Measurements from ENCODE around the gene SAMD13.

SAMD13 gene, protein sequence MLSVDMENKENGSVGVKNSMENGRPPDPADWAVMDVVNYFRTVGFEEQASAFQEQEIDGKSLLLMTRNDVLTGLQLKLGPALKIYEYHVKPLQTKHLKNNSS

DNA sequence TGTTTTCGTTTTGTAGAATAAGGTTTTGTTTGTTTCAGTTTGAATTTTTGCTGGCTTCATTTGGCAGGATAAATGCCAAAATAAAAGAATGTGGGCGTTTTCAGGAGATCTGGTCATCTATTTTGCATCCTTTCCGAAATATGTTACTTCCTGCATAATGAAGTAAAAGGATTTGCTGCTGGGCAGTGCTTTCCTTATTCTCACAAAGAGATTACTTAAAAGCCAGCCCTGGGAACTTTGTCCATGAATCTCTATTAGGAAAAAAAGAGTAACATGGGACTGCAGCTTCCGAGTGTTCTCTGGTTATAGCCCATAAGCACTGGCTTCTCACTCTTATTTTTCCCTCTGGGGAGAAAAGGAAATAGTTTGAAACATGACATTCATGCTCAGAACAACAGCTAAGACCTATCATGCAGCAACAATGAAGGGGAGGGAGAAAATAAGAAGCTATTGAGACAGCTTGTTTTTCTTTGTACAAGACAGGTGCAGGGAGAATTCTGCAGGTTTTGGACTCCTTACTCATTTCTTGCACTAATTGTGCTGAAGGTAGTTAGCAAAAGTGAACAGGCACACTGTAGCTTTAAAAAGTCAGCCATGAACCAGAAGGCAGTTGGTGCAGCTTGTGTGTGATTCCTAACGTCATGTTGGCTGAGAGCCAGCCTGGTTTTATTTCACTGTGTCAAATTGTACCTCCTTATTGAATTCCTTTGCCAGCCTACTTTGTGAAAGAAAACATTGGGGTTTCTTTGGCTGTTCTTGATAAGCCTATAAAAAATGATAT is at the start of gene SAMD13:
TSS of gene SAMD13 (plus strand) at position 705 of the 781 bp plus-strand sequence. CDS start 1,527 bp downstream, outside the sequence.
- peak; percentile 53 for DNase-seq (ENCODE audit: low spot score)

DNA sequence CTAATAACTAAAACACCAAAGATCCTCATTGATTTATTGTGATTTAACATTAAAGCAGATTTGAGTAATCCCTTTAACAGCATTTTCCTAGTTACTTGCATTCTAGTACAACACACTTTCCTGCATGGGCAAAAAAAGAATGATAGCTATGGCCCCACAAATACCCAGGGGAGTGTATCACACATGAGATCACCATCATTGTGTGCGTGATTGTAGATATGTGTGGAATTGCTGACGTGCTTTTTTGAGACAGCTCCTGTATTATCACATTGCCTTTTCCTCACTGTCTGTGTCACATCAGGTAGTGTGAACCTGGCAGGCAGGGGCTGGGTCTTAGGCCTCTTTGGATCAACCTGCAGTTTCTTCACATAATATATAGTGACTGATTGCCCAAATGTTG is 48.5 kb upstream of the SAMD13 start:
- DNase-seq (ENCODE audit: low spot score) = no peak

DNA sequence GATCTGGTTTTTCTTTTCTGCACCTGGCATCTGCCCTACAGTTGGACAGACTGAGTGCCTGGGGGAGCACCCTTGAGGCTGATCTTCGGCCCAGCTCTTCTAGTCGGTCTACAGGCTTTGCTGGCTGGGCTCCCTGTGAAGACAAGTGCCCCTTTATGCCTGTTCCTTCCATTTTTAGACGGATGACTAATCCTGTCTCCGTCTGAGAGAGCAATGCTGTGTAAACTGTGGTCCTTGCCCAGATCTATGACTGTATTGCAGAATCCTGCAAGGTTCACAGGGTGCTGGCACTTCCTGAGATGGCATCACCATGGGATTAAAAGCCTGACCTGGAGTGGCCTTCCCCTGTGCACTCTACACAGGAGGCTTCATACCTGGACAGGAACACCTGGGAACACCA is 47.6 kb upstream of the SAMD13 start:
- DNase-seq (ENCODE audit: low spot score) = peak; percentile 90

DNA sequence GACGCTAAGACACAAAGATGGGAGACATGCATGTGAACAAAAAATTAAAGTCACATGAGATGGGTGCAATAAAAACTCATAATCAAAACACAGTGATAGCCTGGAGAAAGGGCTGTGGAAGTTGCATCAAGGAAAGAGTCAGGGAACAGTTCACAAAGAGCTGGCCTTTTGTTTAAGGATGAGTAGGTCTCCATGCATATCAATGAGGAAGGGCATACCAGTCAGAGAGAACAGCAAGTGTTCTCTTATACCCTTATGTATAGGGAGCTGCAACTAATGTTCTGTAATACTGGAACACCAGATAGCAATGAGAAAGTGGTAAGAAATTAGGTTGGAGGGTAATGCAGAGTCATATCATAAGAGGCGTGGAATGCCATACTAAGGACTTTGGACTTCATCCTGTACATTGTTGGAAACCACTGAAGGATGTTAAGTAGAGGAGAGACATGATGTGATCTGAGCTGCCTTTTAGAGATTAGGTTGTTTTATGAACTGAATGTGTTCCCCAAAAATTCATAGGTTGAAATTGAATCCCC is 46.7 kb upstream of the SAMD13 start:
- DNase-seq (ENCODE audit: low spot score) = peak; percentile 32

DNA sequence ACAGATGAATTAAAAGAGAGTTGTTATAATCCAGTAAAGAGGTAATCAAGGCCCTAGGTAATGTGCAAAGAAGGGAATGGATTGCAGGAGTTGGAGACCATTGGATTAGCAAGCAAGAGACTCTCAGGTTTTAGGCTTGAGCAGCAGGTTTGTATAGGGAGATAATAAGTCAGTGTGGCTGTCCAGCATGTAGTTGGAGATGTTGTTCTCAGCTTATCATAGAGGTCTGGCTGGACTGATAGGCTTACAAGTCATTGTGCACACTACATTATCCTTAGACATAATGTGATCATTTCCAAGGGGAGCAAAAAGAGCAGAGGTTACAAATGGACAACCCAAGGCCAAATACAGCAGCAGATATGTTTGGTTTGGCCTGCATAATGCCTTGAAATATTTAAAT is 45.9 kb upstream of the SAMD13 start:
- DNase-seq (ENCODE audit: low spot score) = no peak

DNA sequence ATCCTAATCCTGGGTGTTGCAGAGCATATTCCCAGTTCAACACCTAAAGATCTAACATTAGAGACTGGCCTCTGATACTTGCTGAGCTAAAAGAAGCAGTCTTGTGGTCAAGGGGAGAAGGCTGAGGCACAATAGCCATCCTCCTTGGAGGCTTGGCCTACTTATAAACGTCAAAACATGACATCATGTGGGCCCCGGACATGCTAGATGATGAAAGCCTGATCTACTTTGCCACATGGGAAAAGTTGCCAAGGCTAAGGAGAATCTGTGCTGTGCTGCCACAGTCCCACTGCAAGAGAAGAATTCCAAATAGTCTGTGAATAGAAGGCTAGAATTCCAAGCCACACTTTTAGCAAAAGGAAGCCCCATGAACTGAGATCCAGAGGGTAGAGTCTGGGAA is 43.9 kb upstream of the SAMD13 start:
- no peak for DNase-seq (ENCODE audit: low spot score)

DNA sequence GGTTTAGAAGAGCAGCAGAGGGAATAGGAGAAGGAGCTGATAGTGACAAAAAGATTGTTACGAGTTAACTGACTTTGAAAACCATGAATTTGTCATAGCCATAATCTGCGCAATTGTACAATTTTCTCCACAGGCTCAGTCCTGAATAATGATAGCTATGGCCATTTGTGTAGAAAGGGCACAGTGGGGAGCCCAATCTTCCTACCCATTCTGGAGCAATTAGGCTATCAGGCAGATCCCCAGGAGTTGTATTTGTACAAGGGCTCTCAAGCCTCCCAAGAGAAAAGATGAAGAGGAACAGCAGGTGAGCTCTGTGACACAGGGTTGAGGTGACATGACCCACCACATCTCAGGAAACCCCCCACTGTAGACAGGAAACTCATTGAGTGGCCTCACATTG is 42.1 kb upstream of the SAMD13 start:
- no peak for DNase-seq (ENCODE audit: low spot score)

DNA sequence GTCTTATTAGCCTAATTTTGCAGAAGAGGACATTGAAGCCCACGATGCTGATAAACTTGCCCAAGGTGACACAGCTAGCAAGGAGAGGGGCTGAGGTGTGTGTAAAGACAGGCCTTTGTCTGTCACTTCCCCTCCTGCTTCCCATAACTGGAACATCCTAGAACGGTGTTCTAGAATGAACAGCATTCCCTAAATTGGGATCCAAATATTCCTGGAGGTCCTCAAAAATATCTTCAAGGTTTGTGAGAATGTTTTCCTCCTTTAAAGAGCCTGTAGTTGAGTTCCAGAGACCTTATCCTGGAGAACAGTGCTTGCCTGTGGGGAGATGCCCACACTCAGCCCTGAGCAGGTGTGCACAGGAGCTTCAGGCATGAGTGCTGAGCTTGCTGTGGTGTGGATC is 41.5 kb upstream of the SAMD13 start:
- DNase-seq (ENCODE audit: low spot score) = no peak

DNA sequence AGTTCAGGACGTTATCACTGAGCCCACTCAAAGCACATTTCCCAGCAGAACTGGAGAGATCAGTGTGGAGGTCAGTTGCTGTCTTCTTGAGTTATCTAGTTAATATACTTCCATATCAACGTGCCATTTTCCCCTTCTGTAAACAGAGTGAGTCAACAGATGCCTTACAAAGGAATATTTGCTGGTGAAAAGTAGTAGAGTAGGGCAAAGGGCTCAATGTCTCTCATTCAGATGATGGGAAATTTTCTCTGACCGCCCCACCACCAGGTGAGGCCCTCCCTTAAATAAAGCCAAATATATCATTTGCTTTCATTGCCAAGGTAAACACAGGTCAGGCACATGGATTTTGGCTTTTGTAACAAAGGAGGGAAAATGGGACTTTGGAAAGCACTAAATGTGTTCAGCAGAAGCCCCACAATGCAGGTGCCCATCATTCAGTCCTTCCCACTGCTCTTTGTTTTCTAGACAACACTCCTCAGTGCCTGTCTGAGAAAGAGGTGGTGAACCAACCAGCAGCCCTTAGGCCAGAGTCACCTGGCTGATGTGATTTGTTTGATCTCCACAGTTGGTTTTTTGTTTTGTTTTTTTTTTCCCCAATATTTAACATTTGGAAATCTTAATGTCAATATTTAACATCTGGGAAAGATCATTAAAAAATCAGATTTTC is 40.5 kb upstream of the SAMD13 start:
- DNase-seq (ENCODE audit: low spot score) = no peak

DNA sequence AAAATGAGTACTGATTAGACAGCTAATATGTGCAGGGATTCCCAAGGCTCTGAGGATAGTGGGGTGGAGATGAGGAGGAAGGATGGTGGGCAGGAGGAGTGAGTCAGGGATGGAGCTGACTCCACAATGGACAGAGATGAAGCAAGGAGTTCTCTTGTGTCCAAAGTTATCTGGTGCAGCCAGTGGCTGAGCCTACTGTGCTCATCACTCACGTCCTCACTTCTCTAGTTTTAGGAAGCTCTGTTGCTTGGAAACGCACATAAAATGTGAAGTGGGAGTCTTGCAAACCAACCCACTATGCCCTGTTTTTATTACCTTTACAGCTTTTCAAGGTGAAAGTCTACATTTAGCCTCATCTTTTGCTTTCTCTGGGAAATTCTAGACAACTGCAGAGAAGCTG is 36.5 kb upstream of the SAMD13 start:
- no peak for DNase-seq (ENCODE audit: low spot score)

DNA sequence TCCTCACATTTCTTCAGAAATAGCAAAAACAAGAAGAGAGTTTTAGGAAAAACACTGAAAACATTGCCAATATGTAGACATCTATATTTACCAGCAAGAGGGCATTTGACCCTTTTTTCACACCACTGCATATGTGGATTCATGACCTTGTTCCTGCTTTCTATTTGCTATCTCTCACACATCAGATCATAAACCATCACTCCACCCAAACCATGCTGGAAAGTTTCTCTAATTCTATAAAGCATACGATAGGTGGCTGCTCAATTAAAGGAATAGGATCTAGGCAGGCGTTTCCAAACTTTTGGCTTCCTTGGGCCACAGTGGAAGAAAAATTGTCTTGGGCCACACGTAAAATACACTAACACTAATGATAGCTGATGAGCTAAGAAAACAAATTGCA is 35.6 kb upstream of the SAMD13 start:
- DNase-seq (ENCODE audit: low spot score) = no peak

DNA sequence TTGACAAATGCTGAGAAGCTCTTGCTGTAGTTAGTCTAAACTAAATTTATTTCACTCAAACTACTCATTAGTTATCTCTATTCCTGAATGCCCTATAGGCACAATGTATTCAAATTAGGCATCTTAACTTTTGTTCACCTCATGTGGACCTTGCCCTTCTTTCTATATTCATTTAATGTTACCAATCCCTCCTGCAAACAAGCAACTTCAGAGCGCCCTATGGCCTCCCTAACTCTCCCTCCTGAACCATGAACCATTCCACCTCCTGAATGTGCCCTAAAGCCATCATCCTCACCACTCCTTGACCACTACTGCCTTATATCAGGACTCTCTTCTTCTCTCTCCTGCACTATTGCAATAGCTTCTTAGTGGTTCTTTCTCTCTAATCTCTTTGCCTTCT is 34.8 kb upstream of the SAMD13 start:
- no peak for DNase-seq (ENCODE audit: low spot score)

DNA sequence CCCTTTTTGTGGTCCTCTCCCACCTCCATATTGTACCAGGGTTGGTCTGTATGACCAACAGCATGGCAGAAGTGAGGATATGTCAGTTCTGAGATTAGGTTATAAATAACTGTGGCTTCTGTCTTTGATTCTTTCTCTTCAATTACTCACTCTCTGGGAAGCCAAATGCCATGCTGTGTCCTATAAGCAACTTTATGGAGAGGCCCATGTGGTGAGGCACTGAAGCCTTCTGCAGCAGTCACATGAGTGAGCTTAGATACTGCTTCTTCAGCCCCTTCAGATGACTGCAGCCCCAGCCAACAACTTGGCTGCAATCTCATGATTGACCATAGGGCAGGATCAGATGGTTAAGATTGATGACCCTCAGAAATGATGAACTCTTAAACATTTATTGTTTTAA is 34.0 kb upstream of the SAMD13 start:
- DNase-seq (ENCODE audit: low spot score) = no peak

DNA sequence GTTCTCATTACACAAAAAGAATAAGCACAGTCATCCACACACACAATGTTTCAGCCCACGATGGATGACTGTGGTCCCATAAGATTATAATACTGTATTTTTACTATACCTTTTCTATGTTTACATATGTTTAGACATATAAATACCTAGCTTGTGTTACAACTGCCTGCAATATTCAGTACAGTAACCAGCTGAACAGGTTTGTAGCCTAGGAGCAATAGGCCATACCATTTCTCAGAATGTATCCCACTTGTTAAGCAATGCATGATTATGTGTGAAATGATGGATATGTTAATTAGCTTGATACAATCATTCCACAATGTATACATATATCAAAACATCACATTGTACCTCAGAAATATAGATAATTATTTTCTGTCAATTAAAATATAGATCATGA is 33.2 kb upstream of the SAMD13 start:
- no peak for DNase-seq (ENCODE audit: low spot score)

DNA sequence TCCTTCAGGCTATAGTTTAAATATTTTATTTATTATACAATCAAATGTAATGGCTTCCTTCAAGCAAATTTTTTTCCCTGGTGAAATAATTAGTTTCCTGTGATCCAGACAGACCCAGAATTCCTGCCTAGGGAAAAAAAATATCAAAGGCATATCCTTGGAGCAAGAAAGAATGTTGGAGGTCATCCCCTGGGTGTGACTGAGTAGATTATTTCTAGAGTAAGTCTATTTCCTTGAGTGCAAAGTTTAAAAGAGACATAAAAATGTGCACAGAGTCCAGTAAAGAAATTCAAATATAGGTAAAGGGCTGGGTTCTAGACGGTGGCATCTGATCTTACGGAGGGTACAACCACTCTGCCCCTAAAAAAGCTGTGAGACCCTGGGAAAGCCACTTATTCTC is 32.2 kb upstream of the SAMD13 start:
- no peak for DNase-seq (ENCODE audit: low spot score)

DNA sequence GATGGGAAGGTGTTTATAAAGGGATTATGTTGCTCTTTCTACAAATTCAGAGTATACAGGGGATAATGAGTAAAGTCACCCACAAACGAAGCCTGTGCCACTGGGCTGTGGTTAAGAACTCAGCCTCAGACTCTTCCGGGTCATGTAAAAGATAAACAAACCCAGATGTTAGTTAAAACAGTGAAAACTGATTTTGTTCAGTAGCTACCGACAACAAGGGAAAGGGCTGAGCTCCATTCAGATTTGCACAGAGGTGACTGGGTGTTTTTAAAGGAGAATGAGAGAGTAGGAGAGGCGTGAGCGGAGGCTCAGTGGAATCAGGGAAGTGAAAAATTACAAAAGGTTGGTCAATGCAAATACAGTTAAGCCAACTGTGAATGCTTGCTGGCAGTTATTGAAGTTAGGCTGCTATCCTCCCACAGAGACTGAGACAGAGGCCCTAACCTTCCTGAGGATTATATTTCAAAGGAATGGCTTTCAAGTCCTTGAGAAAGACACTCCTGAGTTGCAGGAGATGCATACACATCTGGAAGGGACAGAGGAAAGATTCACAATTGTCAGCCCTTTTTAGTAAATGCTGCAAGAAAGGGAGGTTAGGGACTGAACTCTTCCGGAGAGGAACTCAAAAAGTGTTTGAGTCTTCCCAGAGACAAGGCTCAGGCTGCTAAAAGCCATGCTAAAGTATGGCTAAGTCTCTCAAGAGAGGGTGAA is 29.9 kb upstream of the SAMD13 start:
- DNase-seq (ENCODE audit: low spot score) = no peak

DNA sequence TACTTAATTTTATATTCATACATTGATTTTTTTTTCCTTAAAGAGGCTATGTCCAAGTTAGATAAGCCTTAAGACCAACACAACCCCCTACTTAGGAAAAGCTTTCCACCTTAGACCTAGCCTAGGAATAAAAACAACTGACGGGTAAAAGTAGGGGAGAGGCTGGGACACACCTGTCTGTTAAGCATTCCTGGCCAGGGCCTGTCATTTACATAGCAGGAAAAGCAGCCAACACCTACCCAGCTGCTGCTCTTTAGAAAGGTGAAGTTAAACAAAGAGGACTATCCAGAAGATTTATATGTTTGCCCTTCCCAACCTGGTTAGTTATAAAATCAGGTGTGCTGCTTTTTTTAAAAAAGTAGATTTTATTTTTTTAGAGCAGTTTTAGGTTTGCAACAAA is 29.1 kb upstream of the SAMD13 start:
- DNase-seq (ENCODE audit: low spot score) = no peak

DNA sequence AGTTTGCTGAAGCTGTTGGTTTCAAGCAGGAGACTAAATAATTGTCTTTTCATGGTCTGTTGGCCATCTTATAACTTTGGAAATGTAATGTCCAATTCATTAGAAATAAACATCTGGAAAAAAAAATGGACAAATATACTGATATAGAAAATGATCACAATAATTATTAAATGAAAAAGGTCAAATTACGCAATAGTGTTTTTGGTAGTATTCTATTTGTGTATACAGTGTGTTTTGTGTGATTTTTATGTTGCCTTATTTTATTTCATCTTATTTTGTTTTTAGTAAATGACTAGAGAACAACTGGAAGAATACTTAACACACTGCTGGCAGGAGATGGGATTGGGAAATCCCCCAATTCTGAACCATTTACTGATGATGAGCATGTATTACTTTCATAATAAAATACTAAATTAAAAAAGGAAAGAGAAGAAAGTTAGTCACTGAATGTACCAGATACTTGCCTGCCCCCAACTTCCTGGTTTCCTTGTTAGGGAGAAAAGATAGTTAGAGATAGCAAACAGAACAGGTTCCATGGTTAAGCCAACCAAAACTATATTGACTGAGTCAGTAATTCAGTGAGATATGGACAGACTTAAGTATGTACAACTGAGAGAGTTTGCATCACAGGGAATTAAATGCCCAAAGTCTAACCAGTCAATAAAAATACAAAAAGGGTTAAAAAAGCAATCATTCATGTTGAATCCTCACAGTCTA is 24.0 kb upstream of the SAMD13 start:
- DNase-seq (ENCODE audit: low spot score) = no peak

DNA sequence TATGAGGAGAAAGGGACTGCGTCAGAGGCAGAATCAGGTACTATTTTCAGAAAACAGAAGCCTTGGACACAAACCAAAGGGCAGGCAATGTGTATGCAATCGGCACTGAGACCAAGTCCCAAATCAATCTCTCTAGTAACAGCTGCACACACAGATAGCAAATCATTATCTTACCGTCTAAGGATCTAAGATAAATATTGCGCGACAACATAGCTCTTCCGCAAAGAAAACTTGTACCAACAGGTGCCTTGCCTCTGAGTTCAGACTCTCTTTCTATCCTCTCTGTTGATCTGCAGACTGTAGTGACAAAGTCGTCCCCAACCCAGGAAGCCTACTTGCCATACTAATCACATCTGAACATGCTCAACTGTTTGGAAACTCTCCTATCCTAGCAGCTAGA is 22.6 kb upstream of the SAMD13 start:
- DNase-seq (ENCODE audit: low spot score) = no peak

DNA sequence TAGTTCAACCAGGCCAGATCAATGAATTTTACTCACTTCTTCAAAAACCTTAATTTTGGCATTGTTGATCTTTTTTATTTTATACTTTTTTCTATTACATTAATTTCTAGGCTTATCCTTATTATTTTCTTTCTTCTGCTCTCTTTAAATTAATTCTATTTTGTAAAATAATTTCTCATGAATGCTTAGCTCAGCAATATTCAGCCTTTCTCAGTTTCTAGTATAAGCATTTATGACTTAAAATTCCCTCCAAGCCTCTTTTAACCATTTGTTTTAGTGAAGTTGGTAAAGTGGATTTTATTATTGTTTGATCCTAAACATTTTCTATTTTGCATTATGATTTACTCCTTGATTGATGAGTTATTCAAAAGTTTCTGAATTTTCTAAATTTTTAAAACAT is 20.6 kb upstream of the SAMD13 start:
- no peak for DNase-seq (ENCODE audit: low spot score)

DNA sequence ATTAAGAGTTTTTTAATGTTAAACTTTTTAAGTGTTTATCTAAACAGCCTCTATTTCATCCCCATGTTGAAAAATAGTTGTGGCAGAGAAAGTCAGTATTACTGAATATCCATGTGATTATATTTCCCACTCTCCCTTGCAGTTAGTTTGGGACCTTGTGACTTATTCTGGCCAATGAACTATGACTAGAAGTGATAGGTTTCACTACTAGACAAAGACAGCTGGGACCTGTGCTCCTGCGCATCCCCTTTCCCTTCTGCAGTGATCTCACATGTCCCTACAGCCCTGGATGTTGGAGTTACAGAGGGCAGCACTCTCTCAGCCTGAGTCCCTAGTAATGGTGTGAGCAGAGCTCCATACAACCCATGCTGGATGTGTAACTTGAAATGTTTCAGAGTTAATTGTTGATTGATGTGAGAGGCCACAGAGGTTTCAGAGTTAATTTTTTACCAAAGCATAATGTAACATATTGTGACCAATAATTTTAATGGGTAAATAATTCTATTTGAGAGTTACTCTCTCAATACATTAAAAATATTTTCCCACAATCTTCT is 18.7 kb upstream of the SAMD13 start:
- no peak for DNase-seq (ENCODE audit: low spot score)

DNA sequence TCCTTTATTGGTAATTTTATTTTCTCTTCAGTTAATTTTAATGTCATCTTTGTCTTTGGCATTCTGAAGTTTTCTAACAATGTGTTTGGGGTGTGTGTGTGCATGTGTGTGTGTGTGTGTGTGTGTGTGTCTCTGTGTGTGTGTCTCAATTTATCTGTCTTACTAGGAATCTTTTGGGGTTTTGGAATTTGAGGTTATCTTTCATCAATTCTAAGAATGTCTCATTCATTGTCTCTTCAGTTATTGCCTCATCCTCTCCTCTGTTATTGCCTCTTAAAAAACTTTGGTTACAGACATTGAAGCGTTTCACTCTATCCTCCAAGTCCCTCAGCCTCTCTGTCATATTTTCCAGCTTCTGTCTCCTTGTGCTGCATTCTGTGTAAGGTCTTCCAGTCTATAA is 18.1 kb upstream of the SAMD13 start:
- DNase-seq (ENCODE audit: low spot score) = no peak
